H1 (cell line): Measurements from ENCODE around the gene C17orf100. TPM values are rescaled to one million over a fixed set of nuclear protein-coding genes. Genes with fewer than 3 reads are reported as not detected.

ENCODE experiments used
- CTCF ChIA-PET: fragments of 300-600 bp; sonication (Branson Sonifier 250); formaldehyde crosslinking; loops from one replicate; lab custom pipeline; 2021; ENCODE audit not compliant: partially characterized antibody; lab: Charles Lee
- POLR2A ChIA-PET: fragments of 300-600 bp; sonication (Branson Sonifier 250); formaldehyde crosslinking; loops from one replicate; lab custom pipeline; 2021; ENCODE audit warnings: inconsistent platforms; ENCODE audit not compliant: partially characterized antibody; lab: Charles Lee
- DNase-seq, 2 experiments: peaks; one replicate each; pipeline versions ENCODE4 v3.0.0 to v3.0.0-alpha.2; 2010 to 2022; ENCODE audit warnings: low spot score in 2 of 2, low read depth in 1 of 2, mixed read lengths in 1 of 2
- FAIRE-seq: peaks from 2 replicates; lab custom pipeline; 2011; peaks lifted over from hg19 to GRCh38; lab: Jason Lieb, UNC
- H2AFZ ChIP-seq: 2 replicates; pipeline ENCODE4 v1.8.1; 2012; ENCODE audit warnings: low read length, inconsistent platforms
- H2AK5ac ChIP-seq: 2 replicates; pipeline ENCODE4 v1.6.1; 2013; ENCODE audit warnings: low read depth, low read length
- H2BK120ac ChIP-seq: replicated peaks from 2 replicates; pipeline ENCODE3; 2013; ENCODE audit warnings: low read depth, low read length, inconsistent platforms
- H2BK12ac ChIP-seq: 2 replicates; pipeline ENCODE4 v1.6.1; 2013; ENCODE audit warnings: low read depth, low read length
- H2BK15ac ChIP-seq: 2 replicates; pipeline ENCODE4 v1.6.1; 2013; ENCODE audit warnings: low read length
- H2BK20ac ChIP-seq: 2 replicates; pipeline ENCODE4 v1.6.1; 2013; ENCODE audit warnings: low read length
- H2BK5ac ChIP-seq: 2 replicates; pipeline ENCODE4 v1.6.1; 2013; ENCODE audit warnings: low read depth, low read length
- H3K14ac ChIP-seq: 2 replicates; pipeline ENCODE4 v1.6.1; 2013; ENCODE audit warnings: inconsistent platforms; ENCODE audit not compliant: insufficient read length
- H3K18ac ChIP-seq: 2 replicates; pipeline ENCODE4 v1.6.1; 2013; ENCODE audit warnings: low read length; ENCODE audit errors: extremely low read depth
- H3K23ac ChIP-seq: 2 replicates; pipeline ENCODE4 v1.6.1; 2013; ENCODE audit warnings: inconsistent platforms; ENCODE audit not compliant: insufficient read length
- H3K23me2 ChIP-seq: 2 replicates; pipeline ENCODE4 v1.6.1; 2013; ENCODE audit warnings: low read depth, low read length
- H3K27ac ChIP-seq: 2 replicates; pipeline ENCODE4 v1.6.1; 2011; ENCODE audit warnings: low read depth, low read length, inconsistent platforms
- H3K27me3 ChIP-seq, 4 experiments: replicated peaks in 1 of 4; 1 replicate in 1 of 4; 2 replicates in 3 of 4; pipeline versions ENCODE4 v1.6.1 to v1.8.1; 2011 to 2013; ENCODE audit warnings: low read length in 3 of 4, mild to moderate bottlenecking in 3 of 4, inconsistent platforms in 2 of 4, mixed read lengths in 2 of 4, moderate library complexity in 1 of 4; ENCODE audit not compliant: control insufficient read depth in 3 of 4, insufficient read depth in 3 of 4; ENCODE audit errors: extremely low read depth in 1 of 4
- H3K36me3 ChIP-seq, 4 experiments: 2 replicates each; pipeline versions ENCODE4 v1.6.1 to v1.8.1; 2011 to 2013; ENCODE audit warnings: mild to moderate bottlenecking in 4 of 4, low read length in 3 of 4, moderate library complexity in 2 of 4, control low read depth in 1 of 4, inconsistent platforms in 1 of 4; ENCODE audit not compliant: insufficient read depth in 4 of 4, control insufficient read depth in 2 of 4
- H3K4ac ChIP-seq: replicated peaks from 2 replicates; pipeline ENCODE3; 2013; ENCODE audit warnings: low read length, low read depth, mixed read lengths, inconsistent platforms; ENCODE audit not compliant: insufficient read length
- H3K4me1 ChIP-seq, 4 experiments: replicated peaks in 1 of 4; 1 replicate in 1 of 4; 2 replicates in 3 of 4; pipeline versions ENCODE4 v1.6.1 to v1.8.1; 2011 to 2013; ENCODE audit warnings: low read length in 3 of 4, inconsistent platforms in 2 of 4, mixed read lengths in 1 of 4; ENCODE audit not compliant: insufficient read depth in 4 of 4, control insufficient read depth in 3 of 4
- H3K4me2 ChIP-seq, 2 experiments: 2 replicates each; pipeline versions ENCODE4 v1.6.1 to v1.8.1; 2011 to 2013; ENCODE audit warnings: low read depth in 2 of 2, low read length in 2 of 2, control low read depth in 1 of 2, inconsistent platforms in 1 of 2, mild to moderate bottlenecking in 1 of 2; ENCODE audit not compliant: insufficient read depth in 1 of 2
- H3K4me3 ChIP-seq, 4 experiments: fragments of 200-600, 300-600 bp in 1 of 4; sonication (generic), shearing (Covaris generic), sonication (Bioruptor Twin) in 1 of 4; 2 replicates each; pipeline versions ENCODE4 v1.5.1 to v1.8.1; 2011 to 2016; ENCODE audit warnings: low read length in 4 of 4, low read depth in 3 of 4, control low read depth in 2 of 4, inconsistent platforms in 2 of 4, mild to moderate bottlenecking in 2 of 4, mixed read lengths in 1 of 4, moderate library complexity in 1 of 4; ENCODE audit not compliant: insufficient read depth in 2 of 4; ENCODE audit errors: extremely low read depth in 1 of 4
- H3K56ac ChIP-seq: replicated peaks from 2 replicates; pipeline ENCODE3; 2013; ENCODE audit warnings: low read depth, mild to moderate bottlenecking, mixed read lengths, low read length, inconsistent platforms; ENCODE audit not compliant: insufficient read length
- H3K79me1 ChIP-seq: 2 replicates; pipeline ENCODE4 v1.6.1; 2013; ENCODE audit warnings: low read depth, low read length, control low read depth
- H3K79me2 ChIP-seq, 2 experiments: 2 replicates each; pipeline versions ENCODE4 v1.6.1 to v1.8.1; 2012 to 2013; ENCODE audit warnings: low read length in 2 of 2, mild to moderate bottlenecking in 2 of 2, inconsistent platforms in 1 of 2; ENCODE audit not compliant: insufficient read depth in 2 of 2, control insufficient read depth in 1 of 2
- H3K9ac ChIP-seq, 4 experiments: replicated peaks in 1 of 4; 1 replicate in 1 of 4; 2 replicates in 3 of 4; pipeline versions ENCODE4 v1.6.1 to v1.8.1; 2011 to 2013; ENCODE audit warnings: low read depth in 3 of 4, low read length in 3 of 4, control low read depth in 2 of 4, mild to moderate bottlenecking in 2 of 4, moderate library complexity in 2 of 4, inconsistent platforms in 1 of 4; ENCODE audit errors: extremely low read depth in 1 of 4
- H3K9me3 ChIP-seq, 2 experiments: 2 replicates each; pipeline versions ENCODE4 v1.6.1 to v1.8.1; 2012 to 2013; ENCODE audit warnings: mild to moderate bottlenecking in 2 of 2, moderate library complexity in 2 of 2, control low read depth in 1 of 2, inconsistent platforms in 1 of 2, low read depth in 1 of 2, low read length in 1 of 2, mixed read lengths in 1 of 2; ENCODE audit not compliant: insufficient read depth in 2 of 2
- H4K20me1 ChIP-seq, 2 experiments: replicated peaks in 1 of 2; 2 replicates each; pipeline versions ENCODE3 to v1.8.1; 2011 to 2013; ENCODE audit warnings: inconsistent platforms in 2 of 2, low read length in 2 of 2, mild to moderate bottlenecking in 1 of 2; ENCODE audit not compliant: insufficient read depth in 2 of 2, control insufficient read depth in 1 of 2
- H4K5ac ChIP-seq: 2 replicates; pipeline ENCODE4 v1.6.1; 2013; ENCODE audit warnings: low read length, low read depth, mixed read lengths, inconsistent platforms; ENCODE audit not compliant: insufficient read length
- H4K8ac ChIP-seq: 2 replicates; pipeline ENCODE4 v1.8.0; 2013; ENCODE audit warnings: mild to moderate bottlenecking, moderate library complexity, low read length, inconsistent platforms; ENCODE audit not compliant: insufficient read depth; ENCODE audit errors: extremely low read depth
- H4K91ac ChIP-seq: replicated peaks from 2 replicates; pipeline ENCODE3; 2013; ENCODE audit warnings: low read length, mixed read lengths, inconsistent platforms; ENCODE audit not compliant: insufficient read length
- KDM1A ChIP-seq: fragments of 200-600, 300-600 bp; sonication (generic); IDR thresholded peaks from 2 replicates; pipeline ENCODE4 v1.7.1; 2016; ENCODE audit warnings: mild to moderate bottlenecking, low read length, borderline replicate concordance
- RXRA ChIP-seq: IDR thresholded peaks from 2 replicates; pipeline ENCODE4 v1.6.1; 2011; ENCODE audit warnings: low read depth, mild to moderate bottlenecking, low read length, moderate library complexity; ENCODE audit not compliant: insufficient read depth
- WGBS, 2 experiments: shearing (Covaris generic) in 1 of 2; methylation state at CpG; one replicate each; pipeline versions ENCODE4 v1.1.6 to v1.1.7; 2013 to 2015; ENCODE audit warnings: low lambda C conversion rate in 2 of 2, mixed read lengths in 2 of 2, inconsistent platforms in 1 of 2, low coverage in 1 of 2, missing lambda C conversion rate in 1 of 2; ENCODE audit not compliant: insufficient replicate concordance in 2 of 2, insufficient coverage in 1 of 2, insufficient read length in 1 of 2; ENCODE audit errors: extremely low coverage in 1 of 2, missing lambda C conversion rate in 1 of 2; 5-methylcytosine and 5-hydroxymethylcytosine counted together
- polyA plus RNA-seq, 7 experiments: library from polyadenylated mRNA; depleted of rRNA in 3 of 7; stranded (reverse) in 5 of 7; unstranded in 2 of 7; fragments of >200 nt in 5 of 7; fragments of 200-250 nt in 2 of 7; gene quantifications; 1 replicate in 5 of 7; 2 replicates in 1 of 7; 4 replicates in 1 of 7; pipeline versions ENCODE4 v1.2.1 to v1.2.3, GENCODE V29; 2011 to 2013; ENCODE audit warnings: missing spikeins in 2 of 7, mixed read lengths in 2 of 7
- total RNA-seq: library from RNA; stranded (reverse); fragmentation: NEBNext Ultra II Directional; extraction: Animal tissue kit (Norgen Biotek cat#: 25700); gene quantifications from 2 replicates; pipeline ENCODE4 v1.2.1, GENCODE V29; 2021

The C17orf100 gene
- total and polyA plus RNA-seq, 2 of the 8 experiments (the other 6 are each of a cell fraction or from before 2014, with no cell fraction given) = 2.1 to 2.8 TPM

DNA sequence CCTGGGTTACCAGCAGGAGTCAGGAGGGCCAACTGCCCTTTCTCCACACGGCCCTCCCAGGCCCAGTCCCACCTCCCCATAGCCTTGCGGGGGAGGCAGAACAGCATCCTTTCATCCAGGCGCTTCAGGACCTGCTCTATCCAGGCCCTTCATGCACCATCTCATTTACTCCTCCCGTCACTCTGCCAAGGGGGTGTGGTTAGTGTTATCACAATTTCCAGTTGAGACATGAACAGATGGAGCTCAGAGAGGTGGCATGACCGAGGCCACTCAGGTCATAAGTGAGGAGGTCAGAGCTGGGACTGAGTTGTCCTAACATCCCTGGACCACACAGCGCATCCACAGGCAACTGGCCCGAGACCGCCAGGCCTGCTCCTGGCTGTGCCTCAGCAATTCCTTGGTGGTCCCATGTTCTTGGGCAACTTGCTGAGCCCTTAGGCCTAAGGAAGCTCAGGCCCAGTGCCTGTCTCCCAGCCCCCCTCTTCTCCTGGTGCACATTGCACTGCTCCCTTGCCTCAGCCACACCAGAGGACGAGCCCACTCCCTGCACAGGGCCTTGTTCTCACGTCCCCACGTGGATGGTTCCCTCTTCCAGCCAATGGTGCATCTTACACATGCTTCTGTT is 23.8 kb downstream of the C17orf100 start:
- Histone ChIP-seq H4K8ac (no peak overlapping the region; the same call in 1 of the 2 replicates), H3K4ac (no peak overlapping the region), H2BK5ac (no peak overlapping the region), H3K27me3 (no peaks in the 10 kb centered on the region), H3K79me1 (no peaks in the 10 kb centered on the region), H2BK15ac (no peak overlapping the region), H3K4me3 (no peak overlapping the region), H3K56ac (no peak overlapping the region), H4K91ac (no peak overlapping the region), H3K23me2 (no peaks in the 10 kb centered on the region), H3K18ac (no peak overlapping the region), H2BK12ac (no peak overlapping the region), H2BK20ac (no peak overlapping the region), H3K14ac (no peak overlapping the region), H3K23ac (no peak overlapping the region), H3K9me3 (no peaks in the 10 kb centered on the region), H3K4me2 (no peak overlapping the region), H2AFZ (no peak overlapping the region), H2BK120ac (no peak overlapping the region), H3K9ac (no peak overlapping the region), H3K4me1 (no peaks in the 10 kb centered on the region; a peak in 1 of 7 replicates), H4K5ac (no peak overlapping the region), H3K36me3 (no peaks in the 10 kb centered on the region), H3K79me2 (no peaks in the 10 kb centered on the region), H2AK5ac (no peak overlapping the region), H3K27ac (no peak overlapping the region), H4K20me1 (no peaks in the 10 kb centered on the region)
- FAIRE-seq = no peak
- ChIA-PET POLR2A (no interaction called here), CTCF (interaction anchor here (1.1 to 2.3 kb wide), 5 partner anchors 26 to 168 kb away, joined by 3 to 8 read pairs (median 4); partner anchors contain the start of gene SLC13A5)
- DNase-seq = no peak
- WGBS, 2 experiments = 88% methylated on average over 11 of the region's 11 CpGs; no CpG with 5 or more reads in 1 of the 2 experiments
- TF ChIP-seq KDM1A (no peak), RXRA (no peak)
